ENCODE results near the gene FAM72A.
"Not testable (repeated sequence)": the region's sequence is repeated elsewhere in the genome, so short reads cannot be mapped to it uniquely, and the experiment has no call there.

FAM72A gene

GRCh38 chr1:206215600-206216392, 13.2 kb upstream of the FAM72A start:
- DNase-seq, result not testable (repeated sequence)

DNA sequence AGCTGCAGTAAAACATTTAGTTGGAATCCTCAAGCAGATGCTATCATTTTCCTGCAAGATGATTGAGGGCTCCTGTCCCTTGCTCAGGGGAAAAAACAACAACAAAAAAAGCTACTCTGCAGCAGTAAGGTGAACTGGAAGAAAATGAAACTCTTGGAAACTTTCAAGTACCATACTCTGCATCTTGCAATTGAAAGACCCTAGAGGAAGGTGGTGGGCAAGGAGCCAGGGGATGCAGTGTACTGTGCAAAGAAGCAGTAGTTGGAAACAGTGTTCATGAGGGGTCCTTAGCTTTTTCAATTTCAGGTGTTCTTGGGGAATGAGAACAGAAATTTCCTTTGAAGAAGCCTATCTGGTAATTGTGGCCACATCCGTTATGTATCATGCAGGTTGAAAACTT, 8.2 kb upstream of the FAM72A start:
- peak; percentile 21 for DNase-seq

DNA sequence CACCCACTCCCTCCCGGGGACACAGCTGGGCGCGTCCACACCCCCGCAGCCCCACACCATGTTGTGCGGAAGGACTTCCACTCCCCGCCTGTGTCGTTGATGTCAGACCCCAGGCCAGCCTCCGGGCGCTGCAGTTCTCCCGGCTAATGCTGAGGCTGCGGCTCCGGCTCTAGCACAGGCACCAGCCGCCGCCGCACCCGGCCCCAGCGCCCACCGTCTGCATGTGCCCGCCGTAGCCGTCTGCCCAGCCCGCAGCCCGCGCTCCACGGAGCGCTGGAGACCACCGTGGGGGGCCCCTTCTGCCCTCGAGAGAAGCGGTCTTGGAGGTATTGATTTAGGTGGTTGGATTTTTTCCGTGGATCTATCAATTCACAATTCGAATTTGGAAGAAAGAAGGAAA, 2.9 kb upstream of the FAM72A start:
- DNase-seq, result not testable (repeated sequence)

DNA sequence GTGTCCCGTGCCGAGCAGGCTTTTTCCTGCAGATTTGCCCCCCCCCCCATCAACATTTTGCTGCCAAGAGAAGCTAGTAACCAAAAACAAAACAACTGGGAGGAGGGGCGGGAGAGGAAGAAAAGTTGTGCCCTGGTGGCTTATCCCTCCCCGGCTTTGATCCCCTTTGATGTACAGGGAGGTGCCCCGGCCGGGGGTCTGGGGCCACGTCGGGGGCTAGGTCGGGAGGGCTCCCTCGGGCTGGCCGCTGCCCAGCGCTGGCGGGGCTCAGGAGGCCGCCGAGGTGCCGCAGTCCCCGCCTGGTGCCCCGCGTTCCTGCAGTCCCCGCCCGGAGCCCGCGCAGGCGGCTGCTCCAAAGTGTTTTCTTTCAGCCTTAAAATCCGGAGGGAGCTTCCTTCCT, 2.2 kb upstream of the FAM72A start:
- DNase-seq, result peak; percentile 56

DNA sequence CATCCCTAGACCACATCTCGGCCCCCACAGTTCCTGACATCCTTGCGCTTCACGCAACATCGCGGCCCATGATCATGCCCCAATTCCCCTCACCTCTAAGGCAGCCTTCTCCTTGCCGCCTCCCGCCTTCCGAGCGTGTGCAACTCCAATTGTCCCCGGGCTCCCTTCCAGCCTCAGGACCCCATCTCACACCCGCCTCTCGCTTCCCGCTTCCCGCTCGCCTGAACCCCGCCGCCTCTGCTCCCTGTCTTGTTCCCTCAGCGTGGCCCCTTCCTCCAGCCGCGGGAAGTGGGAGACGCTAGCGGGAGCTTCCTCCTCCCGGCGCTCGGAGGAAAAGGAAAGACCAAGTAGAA, 1.5 kb upstream of the FAM72A start:
- DNase-seq, result not testable (repeated sequence)

DNA sequence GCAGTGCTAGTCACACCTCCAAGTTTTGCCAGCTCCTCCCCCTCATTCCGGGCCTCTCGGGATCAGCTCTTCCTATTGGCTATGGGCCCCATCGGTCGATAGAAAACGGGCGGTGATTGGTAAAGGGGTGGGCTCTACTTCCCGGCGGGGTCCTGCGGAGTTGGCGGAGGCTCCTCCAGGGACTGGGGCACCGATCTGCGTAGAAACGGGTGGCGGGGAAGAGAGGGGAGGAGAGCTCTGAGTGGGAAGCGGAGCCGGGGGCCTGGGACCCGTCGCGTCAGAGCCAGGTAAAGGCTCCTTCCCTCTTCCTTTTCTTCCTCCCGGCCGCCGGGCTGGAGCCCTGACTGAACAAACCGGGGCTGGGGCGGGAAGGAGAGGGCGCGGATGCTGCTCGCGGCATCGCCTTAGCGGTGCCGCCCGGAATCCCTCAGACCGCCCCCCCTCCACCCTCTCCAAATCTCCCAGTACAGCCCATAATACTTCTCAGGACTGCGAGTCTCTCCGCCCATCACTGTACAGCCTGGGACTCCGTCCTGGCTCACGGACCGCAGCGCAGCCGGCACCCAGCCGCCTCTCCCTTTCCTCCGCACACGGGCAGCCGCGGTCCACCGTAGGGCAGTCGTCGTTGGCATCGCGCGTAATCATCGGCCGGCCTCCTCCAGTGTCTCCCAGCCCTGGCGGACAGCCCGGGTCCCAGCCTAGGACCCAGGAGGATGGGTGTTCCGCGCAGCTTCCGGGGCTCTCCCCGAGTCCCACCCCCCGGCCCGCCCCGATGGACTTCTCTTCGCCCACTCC, 922 bp upstream of the FAM72A start, which contains the start of gene SRGAP2:
Gene SRGAP2 (plus strand): TSS at position 178 of the 795 bp plus-strand sequence. CDS start 2,430 bp downstream, outside the sequence.
- DNase-seq, result peak; percentile 85

- not testable (repeated sequence) for DNase-seq
Observed at GRCh38 chr1:206196748-206197424, 5.8 kb downstream of the FAM72A start.

DNA sequence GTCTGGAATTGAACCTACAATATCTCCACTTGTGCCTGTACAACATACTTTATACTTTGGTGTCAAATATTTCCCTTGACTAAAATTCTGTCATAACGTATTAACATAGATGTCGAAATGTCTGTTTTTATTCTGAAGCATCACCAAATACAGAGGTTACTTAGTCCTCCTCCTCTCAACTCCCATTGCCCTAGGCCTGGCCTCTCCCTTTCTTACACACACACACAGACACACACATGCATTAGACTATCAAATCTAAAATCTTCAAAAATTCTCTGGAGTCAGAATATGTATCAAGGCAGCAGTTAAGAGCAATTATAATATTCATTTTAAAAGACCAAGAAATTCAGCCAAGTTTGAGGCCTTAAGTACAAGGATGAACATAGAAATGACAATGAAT, 7.5 kb downstream of the FAM72A start:
- DNase-seq, result not testable (repeated sequence)

DNA sequence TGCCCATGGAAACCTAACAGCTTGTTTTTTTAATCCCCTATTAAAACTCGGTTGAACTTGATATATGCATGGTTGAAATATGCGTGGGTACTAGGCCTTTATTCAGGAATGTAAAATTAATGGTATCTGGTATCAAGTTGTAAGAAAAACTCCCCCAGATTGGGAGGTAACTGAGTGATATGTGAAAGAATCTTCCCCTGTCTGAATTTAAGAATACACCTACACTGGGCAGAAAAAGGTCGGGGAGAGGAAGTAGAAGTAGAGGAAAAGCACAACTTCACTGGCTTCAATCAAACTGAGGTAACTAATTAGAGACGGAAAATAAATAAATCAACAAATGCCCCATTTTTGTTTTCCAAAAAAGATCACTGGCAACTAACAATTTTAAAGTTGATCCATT, 15.8 kb downstream of the FAM72A start:
- not testable (repeated sequence) for DNase-seq

DNA sequence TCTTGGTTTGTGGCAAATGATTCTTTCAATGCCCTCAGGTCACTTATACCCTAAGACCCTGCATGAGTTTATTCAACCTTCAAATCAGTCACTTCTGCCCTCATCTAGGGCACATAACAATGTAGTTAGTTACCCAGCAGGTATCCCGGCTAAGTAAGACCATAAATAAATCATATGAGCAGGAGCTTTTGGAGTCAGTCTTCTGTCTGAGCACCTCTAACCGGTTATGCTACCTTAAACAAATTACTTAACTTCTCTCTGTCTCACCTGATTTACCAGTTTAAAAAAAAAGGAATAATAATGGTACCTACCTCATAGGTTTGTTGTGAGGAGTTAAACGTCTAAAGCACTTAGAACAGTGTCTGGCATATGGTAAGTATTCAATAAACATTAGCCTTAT, 16.9 kb downstream of the FAM72A start:
- DNase-seq, result not testable (repeated sequence)

- DNase-seq, result not testable (repeated sequence)
Observed at GRCh38 chr1:206183788-206184187, 18.9 kb downstream of the FAM72A start.

- DNase-seq, result not testable (repeated sequence)
Observed at GRCh38 chr1:206182368-206183317, 20.0 kb downstream of the FAM72A start.

- DNase-seq, result not testable (repeated sequence)
Observed at GRCh38 chr1:206179666-206180065, 23.0 kb downstream of the FAM72A start.

- DNase-seq, result not testable (repeated sequence)
Observed at GRCh38 chr1:206178061-206178989, 24.3 kb downstream of the FAM72A start.

DNA sequence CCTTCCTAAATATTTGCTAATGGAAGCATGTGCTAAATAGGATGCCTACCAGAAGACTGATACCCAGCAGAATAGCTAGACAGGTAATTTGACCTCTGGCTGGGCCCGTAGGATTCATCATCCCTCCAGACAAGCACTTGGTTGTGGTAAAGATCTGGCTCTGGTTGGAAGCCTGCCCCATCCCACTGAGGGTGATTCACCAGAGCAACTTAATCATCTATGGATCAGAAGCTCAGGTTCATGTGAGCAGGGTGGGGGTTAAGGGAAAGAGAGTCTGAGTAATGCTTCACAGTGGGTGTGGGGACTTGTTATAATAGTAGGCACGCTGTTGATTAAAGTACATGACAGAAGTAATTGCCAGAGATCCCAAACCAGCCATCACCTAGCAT, 26.5 kb downstream of the FAM72A start:
- not testable (repeated sequence) for DNase-seq

- not testable (repeated sequence) for DNase-seq
Observed at GRCh38 chr1:206175459-206176113, 27.1 kb downstream of the FAM72A start.

GRCh38 chr1:206174182-206174868, 28.3 kb downstream of the FAM72A start:
- peak; percentile 21 for DNase-seq

- not testable (repeated sequence) for DNase-seq
Observed at GRCh38 chr1:206173110-206173719, 29.4 kb downstream of the FAM72A start.

- not testable (repeated sequence) for DNase-seq
Observed at GRCh38 chr1:206169794-206170193, 32.8 kb downstream of the FAM72A start.
